Kidney epithelial cell (primary cell): ENCODE measurements around the gene ASB5. TPM values are rescaled to one million over a fixed set of nuclear protein-coding genes. Genes with fewer than 3 reads are reported as not detected.

Source experiments
- DNase-seq: peaks from one replicate; pipeline ENCODE4 v3.0.0-alpha.2; 2010; ENCODE audit warnings: low read depth
- H3K27me3 ChIP-seq: 2 replicates; pipeline ENCODE4 v1.6.0; 2011; ENCODE audit warnings: low read length; ENCODE audit not compliant: control insufficient read depth, insufficient read depth
- H3K36me3 ChIP-seq: 2 replicates; pipeline ENCODE4 v1.5.1; 2011; ENCODE audit warnings: low read length; ENCODE audit not compliant: control insufficient read depth, insufficient read depth
- H3K4me3 ChIP-seq: 2 replicates; pipeline ENCODE4 v1.5.1; 2011; ENCODE audit warnings: low read depth, mild to moderate bottlenecking, control low read depth, low read length
- total RNA-seq: library from RNA; depleted of rRNA; stranded (reverse); fragments of >200 nt; gene quantifications from 2 replicates; pipeline ENCODE4 v1.2.3, GENCODE V29; 2015
- TF ChIP-seq, protein P1 (sequence below): IDR thresholded peaks from 2 replicates; pipeline ENCODE4 v1.5.1; 2011; ENCODE audit warnings: mild to moderate bottlenecking, moderate library complexity, low read length, control low read depth, inconsistent platforms; ENCODE audit not compliant: insufficient read depth, poor library complexity, severe bottlenecking

The ASB5 gene
- total RNA-seq, 1 donor from 2014 or later, result not detected

DNA sequence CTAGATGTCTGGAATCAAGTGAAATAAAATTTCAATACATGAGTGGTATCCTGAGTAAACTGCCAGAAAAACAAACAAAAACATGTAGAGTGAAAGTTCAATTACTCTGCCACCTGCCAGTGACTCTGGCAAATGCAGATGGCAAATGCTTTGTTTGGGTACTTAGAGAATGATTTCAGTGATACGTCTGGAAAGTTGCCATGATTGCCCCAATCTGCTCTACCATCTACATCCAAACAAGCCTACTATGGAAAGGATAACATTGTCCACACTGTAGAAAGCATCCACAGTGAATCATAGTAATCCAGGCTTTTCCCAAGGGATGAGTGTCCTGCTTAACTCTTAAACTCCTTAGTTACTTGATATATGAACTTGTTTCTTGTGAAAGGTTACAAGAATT lies 77.0 kb downstream of the ASB5 start:
- DNase-seq, result no peak

DNA sequence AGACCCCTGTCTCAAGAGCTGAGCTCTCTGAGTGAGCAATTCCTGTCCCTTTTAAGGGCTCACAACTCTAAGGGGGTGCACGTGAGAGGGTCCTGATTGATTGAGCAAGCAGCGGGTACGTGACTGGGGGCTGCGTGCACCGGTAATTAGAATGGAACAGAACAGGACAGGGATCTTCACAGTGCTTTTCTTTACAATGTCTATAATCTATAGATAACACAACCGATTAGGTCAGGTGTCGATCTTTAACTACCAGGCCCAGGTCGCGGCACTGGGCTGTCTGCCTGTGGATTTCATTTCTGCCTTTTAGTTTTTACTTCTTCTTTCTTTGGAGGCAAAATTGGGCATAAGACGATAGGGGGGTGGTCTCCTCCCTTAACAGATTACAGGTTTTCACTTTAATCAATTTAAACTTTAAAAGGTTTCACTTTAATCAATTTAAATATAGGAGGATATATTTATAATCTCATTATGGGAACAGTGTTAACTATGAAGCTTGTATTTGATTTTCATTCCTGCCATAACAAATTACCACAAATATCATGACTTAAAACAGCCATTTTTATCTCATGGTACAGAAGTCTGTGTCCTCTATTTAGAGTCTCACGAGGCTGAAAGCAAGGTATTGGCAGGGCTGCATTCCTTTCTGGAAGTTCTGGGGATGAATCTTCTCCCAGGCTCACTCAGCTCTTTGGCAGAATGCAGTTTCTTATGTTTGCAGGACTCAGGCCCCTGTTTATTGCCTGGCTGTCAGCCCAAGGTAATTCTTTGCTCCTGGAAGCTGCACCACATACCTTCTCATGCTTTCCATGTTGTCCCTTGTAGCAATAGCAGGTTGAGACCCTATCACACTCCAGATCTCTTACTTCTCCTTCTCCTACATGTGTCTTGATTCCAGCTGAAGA lies 78.9 kb downstream of the ASB5 start:
- Histone ChIP-seq H3K4me3 (no peak overlapping the region), H3K36me3 (no peaks in the 10 kb centered on the region), H3K27me3 (no peaks in the 10 kb centered on the region)
- no peak for DNase-seq
- TF ChIP-seq, protein P1, sequence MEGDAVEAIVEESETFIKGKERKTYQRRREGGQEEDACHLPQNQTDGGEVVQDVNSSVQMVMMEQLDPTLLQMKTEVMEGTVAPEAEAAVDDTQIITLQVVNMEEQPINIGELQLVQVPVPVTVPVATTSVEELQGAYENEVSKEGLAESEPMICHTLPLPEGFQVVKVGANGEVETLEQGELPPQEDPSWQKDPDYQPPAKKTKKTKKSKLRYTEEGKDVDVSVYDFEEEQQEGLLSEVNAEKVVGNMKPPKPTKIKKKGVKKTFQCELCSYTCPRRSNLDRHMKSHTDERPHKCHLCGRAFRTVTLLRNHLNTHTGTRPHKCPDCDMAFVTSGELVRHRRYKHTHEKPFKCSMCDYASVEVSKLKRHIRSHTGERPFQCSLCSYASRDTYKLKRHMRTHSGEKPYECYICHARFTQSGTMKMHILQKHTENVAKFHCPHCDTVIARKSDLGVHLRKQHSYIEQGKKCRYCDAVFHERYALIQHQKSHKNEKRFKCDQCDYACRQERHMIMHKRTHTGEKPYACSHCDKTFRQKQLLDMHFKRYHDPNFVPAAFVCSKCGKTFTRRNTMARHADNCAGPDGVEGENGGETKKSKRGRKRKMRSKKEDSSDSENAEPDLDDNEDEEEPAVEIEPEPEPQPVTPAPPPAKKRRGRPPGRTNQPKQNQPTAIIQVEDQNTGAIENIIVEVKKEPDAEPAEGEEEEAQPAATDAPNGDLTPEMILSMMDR, result no peak

More for the DNA sequence above, 77.0 kb downstream of the ASB5 start:
- Histone ChIP-seq H3K36me3 (no peaks in the 10 kb centered on the region), H3K27me3 (no peaks in the 10 kb centered on the region), H3K4me3 (no peak overlapping the region)
- TF ChIP-seq, protein P1, result no peak

DNA sequence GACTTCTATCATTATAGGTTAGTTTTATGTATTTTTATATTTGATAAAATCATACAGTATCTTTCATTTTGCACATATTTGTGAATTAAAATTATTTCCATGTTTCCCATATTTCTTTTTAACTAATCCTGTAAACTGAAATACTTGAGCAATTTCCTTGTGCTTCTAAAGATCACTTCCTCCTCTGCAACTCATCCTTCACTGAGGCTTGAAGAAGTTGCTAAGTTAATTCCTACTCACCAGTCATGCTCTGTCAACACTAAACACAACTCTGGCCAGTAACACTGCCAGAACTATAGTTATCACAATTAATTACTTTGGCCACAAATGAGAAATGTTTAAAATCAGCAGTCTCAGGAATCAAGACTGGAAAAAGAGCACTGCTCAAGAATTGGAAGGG lies 80.4 kb downstream of the ASB5 start:
- H3K36me3 ChIP-seq, result no peaks in the 10 kb centered on the region
- TF ChIP-seq, protein P1, result no peak
- no peaks in the 10 kb centered on the region for H3K27me3 ChIP-seq
- no peak for DNase-seq
- H3K4me3 ChIP-seq, result no peak overlapping the region

DNA sequence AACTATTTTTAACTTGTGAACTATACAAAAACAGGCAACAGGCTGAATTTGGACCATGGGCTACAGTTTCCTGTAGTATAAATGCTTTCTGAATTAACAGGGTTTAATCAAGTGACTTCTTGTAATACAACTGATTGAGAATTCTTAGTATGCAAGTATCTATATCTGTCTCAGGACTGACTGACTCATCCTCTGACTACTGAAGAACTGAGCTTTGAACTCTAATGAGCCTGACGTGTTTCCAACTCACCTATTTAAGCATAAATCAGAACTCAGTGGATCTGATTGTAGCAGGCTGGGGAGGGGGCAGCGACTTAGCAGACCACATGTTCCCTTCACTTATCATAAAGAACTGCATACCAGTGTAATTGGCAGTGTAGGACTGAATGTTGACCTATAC lies 81.4 kb downstream of the ASB5 start:
- no peak overlapping the region for H3K4me3 ChIP-seq
- no peaks in the 10 kb centered on the region for H3K27me3 ChIP-seq
- no peak for DNase-seq
- no peaks in the 10 kb centered on the region for H3K36me3 ChIP-seq
- TF ChIP-seq, protein P1, result no peak

DNA sequence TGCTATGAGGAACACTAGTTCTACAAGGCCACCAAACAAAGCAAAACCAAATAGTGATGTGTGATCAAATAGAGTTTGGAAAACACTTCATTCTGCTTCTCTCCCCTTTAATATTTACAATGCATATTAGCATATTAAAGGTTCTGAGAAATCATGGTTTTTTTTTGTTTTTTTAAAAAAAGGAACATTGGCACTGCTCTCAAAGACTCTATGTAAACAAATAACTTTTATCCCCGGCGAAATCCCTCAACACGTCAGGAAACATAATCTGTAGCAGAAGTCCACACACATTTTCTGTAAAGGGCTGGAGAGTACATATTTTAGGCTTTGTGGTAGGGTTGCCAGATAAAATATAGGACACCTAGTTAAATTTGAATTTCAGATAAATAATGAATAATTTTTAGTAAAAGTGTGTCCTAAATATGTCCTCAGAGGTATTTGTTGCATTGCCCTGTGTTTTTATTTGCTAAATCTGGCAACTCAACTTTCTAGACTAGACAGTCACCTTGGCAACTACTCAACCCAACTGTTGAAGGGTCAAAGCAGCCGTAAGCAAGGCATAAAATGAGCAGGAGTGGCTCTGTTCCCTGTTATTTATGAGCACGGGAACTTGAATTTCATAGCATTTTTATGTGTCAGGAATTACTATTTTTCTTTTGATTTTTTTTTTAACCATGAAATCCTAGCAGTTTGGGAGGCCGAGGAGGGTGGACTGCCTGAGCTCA lies 82.2 kb downstream of the ASB5 start:
- no peak for DNase-seq
- H3K36me3 ChIP-seq, result no peaks in the 10 kb centered on the region

More for the DNA sequence above, 82.2 kb downstream of the ASB5 start:
- TF ChIP-seq, protein P1, result no peak
- H3K4me3 ChIP-seq, result no peak overlapping the region
- no peaks in the 10 kb centered on the region for H3K27me3 ChIP-seq
